NCI-H2081 treated with DMSO at 0.1 percent for 48 hours (cell line): Measurements from ENCODE around the gene PAFAH1B1.

Source experiments
- DNase-seq: peaks from one replicate; lab custom pipeline; 2025; lab: John Stamatoyannopoulos, UW

The PAFAH1B1 gene

GRCh38 chr17:2722611-2723010 lies 129.2 kb downstream of the PAFAH1B1 start:
- DNase-seq, result no peak

GRCh38 chr17:2723505-2723996 lies 130.1 kb downstream of the PAFAH1B1 start:
- no peak for DNase-seq

DNA sequence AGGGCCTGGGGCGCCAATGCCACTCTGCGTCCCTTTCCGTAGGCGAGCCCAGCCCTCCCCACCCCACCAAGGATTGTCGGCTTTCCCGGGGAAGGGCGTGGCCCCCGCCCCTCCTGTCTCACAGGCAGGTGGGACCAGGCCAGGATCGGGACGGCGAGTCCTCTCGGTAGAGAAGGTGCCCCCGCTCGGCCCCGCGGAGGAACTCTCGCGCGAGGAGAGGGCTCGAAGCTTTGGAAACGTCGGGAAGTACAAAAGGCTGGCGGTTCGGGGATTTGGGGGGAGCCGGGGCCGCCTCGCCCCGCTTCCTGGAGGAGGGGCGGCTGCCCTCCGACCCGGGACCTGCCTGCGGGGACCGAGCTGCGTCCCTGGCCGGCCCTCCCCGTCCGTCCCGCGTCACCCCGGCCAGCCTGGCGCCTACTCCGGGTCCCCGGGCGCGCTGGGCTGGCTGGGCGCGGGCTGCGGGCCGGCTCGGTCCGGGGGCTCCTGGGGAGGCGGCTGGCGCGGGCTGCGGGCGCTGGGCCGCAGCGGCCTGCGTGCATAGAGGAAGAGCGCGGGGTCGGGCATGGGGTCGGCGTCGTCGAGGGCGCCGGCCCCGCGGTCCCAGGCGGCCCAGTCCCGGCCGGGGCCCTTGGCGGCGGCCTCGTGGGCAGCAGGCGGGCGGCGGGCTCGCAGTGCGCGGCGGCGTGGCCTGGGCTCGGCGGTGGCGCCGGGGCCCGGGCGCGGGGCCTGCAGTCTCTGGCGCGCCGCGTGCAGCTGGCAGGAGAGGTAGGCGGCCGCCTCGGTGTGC lies 130.7 kb downstream of the PAFAH1B1 start:
- no peak for DNase-seq

GRCh38 chr17:2724784-2725164 lies 131.3 kb downstream of the PAFAH1B1 start:
- DNase-seq, result no peak

DNA sequence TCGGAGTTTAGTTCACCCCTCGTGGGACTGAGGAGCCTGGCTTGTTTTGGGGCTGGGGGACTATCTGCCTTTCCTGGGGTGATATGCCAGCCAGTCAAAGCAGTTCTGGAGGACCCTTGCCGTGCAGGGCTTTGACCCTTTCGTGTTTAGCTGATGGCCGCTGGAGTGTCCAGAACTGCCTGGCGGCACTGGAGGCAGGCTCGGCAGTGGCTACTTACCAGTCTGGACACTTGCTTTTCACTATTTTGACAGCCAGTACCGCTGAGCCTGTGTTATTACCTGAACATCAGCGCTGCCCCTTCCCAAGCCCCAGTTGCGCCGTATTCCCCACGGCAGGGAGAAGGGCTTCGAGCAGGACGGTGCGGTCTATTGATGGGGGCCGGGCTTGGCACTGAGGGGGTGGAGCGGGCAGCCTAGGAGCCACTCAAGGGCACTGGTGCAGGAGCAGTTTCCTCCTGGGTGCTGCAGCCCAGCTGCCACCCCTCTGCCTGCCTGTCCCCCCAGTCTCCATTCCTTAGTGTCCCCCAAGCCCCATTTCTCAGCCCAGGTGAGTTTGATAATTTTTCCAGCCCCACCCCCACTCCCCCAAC lies 137.4 kb downstream of the PAFAH1B1 start:
- no peak for DNase-seq

GRCh38 chr17:2731807-2732206 lies 138.4 kb downstream of the PAFAH1B1 start:
- no peak for DNase-seq

- no peak for DNase-seq
These were observed 141.5 kb downstream of the PAFAH1B1 start for GRCh38 chr17:2734939-2735338.
